HEK293 (cell line): ENCODE data around the gene CPT1A.

Experiments
- AEBP2 ChIP-seq: fragments of 450-650 bp; formaldehyde crosslinking; IDR thresholded peaks from 2 replicates; pipeline ENCODE4 v1.5.1; 2016; ENCODE audit warnings: missing biosample characterization, missing genetic modification characterization, borderline replicate concordance
- CTCF ChIP-seq: fragments of 450-650 bp; formaldehyde crosslinking; IDR thresholded peaks from 2 replicates; pipeline ENCODE4 v1.5.1; 2016; ENCODE audit warnings: missing biosample characterization, missing genetic modification characterization
- EGR2 ChIP-seq: fragments of 450-650 bp; formaldehyde crosslinking; IDR thresholded peaks from 2 replicates; pipeline ENCODE4 v1.5.1; 2016; ENCODE audit warnings: low read depth, missing biosample characterization, missing genetic modification characterization
- KLF16 ChIP-seq: fragments of 450-650 bp; formaldehyde crosslinking; IDR thresholded peaks from 2 replicates; pipeline ENCODE4 v1.5.1; 2017; ENCODE audit warnings: missing biosample characterization, missing genetic modification characterization
- SALL2 ChIP-seq: fragments of 450-650 bp; formaldehyde crosslinking; IDR thresholded peaks from 2 replicates; pipeline ENCODE4 v1.5.0; 2017; ENCODE audit warnings: missing biosample characterization, mild to moderate bottlenecking, missing genetic modification characterization, borderline replicate concordance
- YY1 ChIP-seq: fragments of 450-650 bp; formaldehyde crosslinking; IDR thresholded peaks from 2 replicates; pipeline ENCODE4 v1.5.1; 2018; ENCODE audit warnings: missing biosample characterization, missing genetic modification characterization
- ZNF138 ChIP-seq: fragments of 450-650 bp; formaldehyde crosslinking; IDR thresholded peaks from 2 replicates; pipeline ENCODE4 v1.5.1; 2016; ENCODE audit warnings: missing biosample characterization, missing genetic modification characterization, borderline replicate concordance
- ZNF157 ChIP-seq: fragments of 450-650 bp; formaldehyde crosslinking; IDR thresholded peaks from 2 replicates; pipeline ENCODE4 v1.5.1; 2016; ENCODE audit warnings: missing biosample characterization, missing genetic modification characterization
- ZNF23 ChIP-seq: fragments of 450-650 bp; formaldehyde crosslinking; IDR thresholded peaks from 2 replicates; pipeline ENCODE4 v1.5.1; 2016; ENCODE audit warnings: missing biosample characterization, missing genetic modification characterization, borderline replicate concordance
- TF ChIP-seq, protein P1 (sequence below): fragments of 450-650 bp; IDR thresholded peaks from 2 replicates; pipeline ENCODE4 v1.5.1; 2018; ENCODE audit warnings: missing biosample characterization, missing genetic modification characterization
- TF ChIP-seq, protein P2 (sequence below): fragments of 450-650 bp; formaldehyde crosslinking; IDR thresholded peaks from 2 replicates; pipeline ENCODE4 v1.5.1; 2016; ENCODE audit warnings: missing biosample characterization, missing genetic modification characterization
- TF ChIP-seq, protein P3 (sequence below): fragments of 450-650 bp; formaldehyde crosslinking; IDR thresholded peaks from 2 replicates; pipeline ENCODE4 v1.5.1; 2016; ENCODE audit warnings: missing biosample characterization, missing genetic modification characterization

GRCh38 chr11:68810164-68810563, 31.6 kb downstream of the CPT1A start:
- TF ChIP-seq ZNF23 (tag by site-specific recombination): no peak
- TF ChIP-seq AEBP2 (tag by site-specific recombination): no peak
- no peak for TF ChIP-seq SALL2
- TF ChIP-seq ZNF157 (tag by site-specific recombination): no peak
- TF ChIP-seq EGR2 (tag by site-specific recombination): no peak
- TF ChIP-seq YY1: no peak
- TF ChIP-seq ZNF138 (tag by site-specific recombination): no peak
- TF ChIP-seq CTCF: no peak
- TF ChIP-seq, protein P1, sequence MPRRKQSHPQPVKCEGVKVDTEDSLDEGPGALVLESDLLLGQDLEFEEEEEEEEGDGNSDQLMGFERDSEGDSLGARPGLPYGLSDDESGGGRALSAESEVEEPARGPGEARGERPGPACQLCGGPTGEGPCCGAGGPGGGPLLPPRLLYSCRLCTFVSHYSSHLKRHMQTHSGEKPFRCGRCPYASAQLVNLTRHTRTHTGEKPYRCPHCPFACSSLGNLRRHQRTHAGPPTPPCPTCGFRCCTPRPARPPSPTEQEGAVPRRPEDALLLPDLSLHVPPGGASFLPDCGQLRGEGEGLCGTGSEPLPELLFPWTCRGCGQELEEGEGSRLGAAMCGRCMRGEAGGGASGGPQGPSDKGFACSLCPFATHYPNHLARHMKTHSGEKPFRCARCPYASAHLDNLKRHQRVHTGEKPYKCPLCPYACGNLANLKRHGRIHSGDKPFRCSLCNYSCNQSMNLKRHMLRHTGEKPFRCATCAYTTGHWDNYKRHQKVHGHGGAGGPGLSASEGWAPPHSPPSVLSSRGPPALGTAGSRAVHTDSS: no peak
- TF ChIP-seq, protein P2, sequence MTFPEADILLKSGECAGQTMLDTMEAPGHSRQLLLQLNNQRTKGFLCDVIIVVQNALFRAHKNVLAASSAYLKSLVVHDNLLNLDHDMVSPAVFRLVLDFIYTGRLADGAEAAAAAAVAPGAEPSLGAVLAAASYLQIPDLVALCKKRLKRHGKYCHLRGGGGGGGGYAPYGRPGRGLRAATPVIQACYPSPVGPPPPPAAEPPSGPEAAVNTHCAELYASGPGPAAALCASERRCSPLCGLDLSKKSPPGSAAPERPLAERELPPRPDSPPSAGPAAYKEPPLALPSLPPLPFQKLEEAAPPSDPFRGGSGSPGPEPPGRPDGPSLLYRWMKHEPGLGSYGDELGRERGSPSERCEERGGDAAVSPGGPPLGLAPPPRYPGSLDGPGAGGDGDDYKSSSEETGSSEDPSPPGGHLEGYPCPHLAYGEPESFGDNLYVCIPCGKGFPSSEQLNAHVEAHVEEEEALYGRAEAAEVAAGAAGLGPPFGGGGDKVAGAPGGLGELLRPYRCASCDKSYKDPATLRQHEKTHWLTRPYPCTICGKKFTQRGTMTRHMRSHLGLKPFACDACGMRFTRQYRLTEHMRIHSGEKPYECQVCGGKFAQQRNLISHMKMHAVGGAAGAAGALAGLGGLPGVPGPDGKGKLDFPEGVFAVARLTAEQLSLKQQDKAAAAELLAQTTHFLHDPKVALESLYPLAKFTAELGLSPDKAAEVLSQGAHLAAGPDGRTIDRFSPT (tag by site-specific recombination): no peak
- no peak for TF ChIP-seq KLF16 (tag by site-specific recombination)
- TF ChIP-seq, protein P3, sequence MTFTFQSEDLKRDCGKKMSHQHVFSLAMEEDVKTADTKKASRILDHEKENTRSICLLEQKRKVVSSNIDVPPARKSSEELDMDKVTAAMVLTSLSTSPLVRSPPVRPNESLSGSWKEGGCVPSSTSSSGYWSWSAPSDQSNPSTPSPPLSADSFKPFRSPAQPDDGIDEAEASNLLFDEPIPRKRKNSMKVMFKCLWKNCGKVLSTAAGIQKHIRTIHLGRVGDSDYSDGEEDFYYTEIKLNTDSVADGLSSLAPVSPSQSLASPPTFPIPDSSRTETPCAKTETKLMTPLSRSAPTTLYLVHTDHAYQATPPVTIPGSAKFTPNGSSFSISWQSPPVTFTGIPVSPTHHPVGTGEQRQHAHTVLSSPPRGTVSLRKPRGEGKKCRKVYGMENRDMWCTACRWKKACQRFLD (tag by site-specific recombination): no peak
